Measurements from ENCODE around the gene CCRL2. TPM values are rescaled to one million over a fixed set of nuclear protein-coding genes. Genes with fewer than 3 reads are reported as not detected.
"Not testable (repeated sequence)": the region's sequence is repeated elsewhere in the genome, so short reads cannot be mapped to it uniquely, and the experiment has no call there.

The CCRL2 gene
- total and polyA plus RNA-seq, 2 donors (not counting 1 experiment from before 2014, with no cell fraction given) = 0.33 to 3.7 TPM

GRCh38 chr3:46423588-46423987 is 16.5 kb downstream of the CCRL2 start:
- H3K9me3 ChIP-seq (ENCODE audit: control insufficient read depth, insufficient read depth, low read depth, low read length) = no peaks in the 10 kb centered on the region
- no peaks in the 10 kb centered on the region for H3K36me3 ChIP-seq (ENCODE audit: control insufficient read depth, insufficient read depth, low read length)
- DNase-seq (ENCODE audit: low read depth in 2 of 2) = peak in 1 of 2 donors; percentile 56
- no peak for TF ChIP-seq EZH2 (IDR thresholded peaks at IDR 0.05; ENCODE audit: low read length, missing control alignments)
- TF ChIP-seq CTCF (conservative IDR thresholded peaks at IDR 0.05 in 1 of 2, IDR thresholded peaks at IDR 0.05 in 1 of 2; ENCODE audit: low read depth in 1 of 2, low read length in 2 of 2) = no peak
- H3K4me3 ChIP-seq (replicated peaks in 1 of 4; ENCODE audit: control extremely low read depth in 1 of 4, insufficient read depth in 1 of 4, low read depth in 3 of 4, low read length in 4 of 4) = no peak overlapping the region
- no peak overlapping the region for H3K27ac ChIP-seq (ENCODE audit: insufficient read depth, low read length)
- H3K27me3 ChIP-seq (ENCODE audit: control insufficient read depth, insufficient read depth, low read length) = no peaks in the 10 kb centered on the region
- no peak overlapping the region for H3K4me2 ChIP-seq (ENCODE audit: extremely low read depth, insufficient read depth, low read length)
- H2AFZ ChIP-seq (ENCODE audit: low read length) = no peak overlapping the region
- H3K9ac ChIP-seq (ENCODE audit: insufficient read depth, low read length) = no peak overlapping the region
- no peaks in the 10 kb centered on the region for H3K4me1 ChIP-seq (ENCODE audit: control insufficient read depth, extremely low read depth, insufficient read depth, low read length)
- no peaks in the 10 kb centered on the region for H4K20me1 ChIP-seq (ENCODE audit: control insufficient read depth, extremely low read depth, insufficient read depth, low read length)
- H3K79me2 ChIP-seq (ENCODE audit: control insufficient read depth, insufficient read depth, low read length) = no peaks in the 10 kb centered on the region

- H3K79me2 ChIP-seq (ENCODE audit: control insufficient read depth, insufficient read depth, low read length); H3K9me3 ChIP-seq (ENCODE audit: control insufficient read depth, insufficient read depth, low read depth, low read length); H3K27me3 ChIP-seq (ENCODE audit: control insufficient read depth, insufficient read depth, low read length); H3K4me2 ChIP-seq (ENCODE audit: extremely low read depth, insufficient read depth, low read length); H3K27ac ChIP-seq (ENCODE audit: insufficient read depth, low read length); H3K4me3 ChIP-seq (replicated peaks in 1 of 4; ENCODE audit: control extremely low read depth in 1 of 4, insufficient read depth in 1 of 4, low read depth in 3 of 4, low read length in 4 of 4); H3K36me3 ChIP-seq (ENCODE audit: control insufficient read depth, insufficient read depth, low read length); H2AFZ ChIP-seq (ENCODE audit: low read length); H4K20me1 ChIP-seq (ENCODE audit: control insufficient read depth, extremely low read depth, insufficient read depth, low read length); H3K4me1 ChIP-seq (ENCODE audit: control insufficient read depth, extremely low read depth, insufficient read depth, low read length); H3K9ac ChIP-seq (ENCODE audit: insufficient read depth, low read length): not testable (repeated sequence)
- DNase-seq (ENCODE audit: low read depth in 2 of 2) = peak in 1 of 2 donors; percentile 4
Observed at GRCh38 chr3:46426476-46426875, 19.4 kb downstream of the CCRL2 start.

- H3K4me3 ChIP-seq (replicated peaks in 1 of 4; ENCODE audit: control extremely low read depth in 1 of 4, insufficient read depth in 1 of 4, low read depth in 3 of 4, low read length in 4 of 4); H4K20me1 ChIP-seq (ENCODE audit: control insufficient read depth, extremely low read depth, insufficient read depth, low read length); H3K27ac ChIP-seq (ENCODE audit: insufficient read depth, low read length); H3K4me2 ChIP-seq (ENCODE audit: extremely low read depth, insufficient read depth, low read length); H3K79me2 ChIP-seq (ENCODE audit: control insufficient read depth, insufficient read depth, low read length); H3K9ac ChIP-seq (ENCODE audit: insufficient read depth, low read length); H2AFZ ChIP-seq (ENCODE audit: low read length); H3K27me3 ChIP-seq (ENCODE audit: control insufficient read depth, insufficient read depth, low read length); H3K36me3 ChIP-seq (ENCODE audit: control insufficient read depth, insufficient read depth, low read length); H3K4me1 ChIP-seq (ENCODE audit: control insufficient read depth, extremely low read depth, insufficient read depth, low read length); H3K9me3 ChIP-seq (ENCODE audit: control insufficient read depth, insufficient read depth, low read depth, low read length): not testable (repeated sequence)
- peak in 1 of 2 donors; percentile 26 for DNase-seq (ENCODE audit: low read depth in 2 of 2)
- TF ChIP-seq CTCF (conservative IDR thresholded peaks at IDR 0.05 in 1 of 2, IDR thresholded peaks at IDR 0.05 in 1 of 2; ENCODE audit: low read depth in 1 of 2, low read length in 2 of 2) = peak; percentile 17 to 23
Observed at GRCh38 chr3:46427404-46427803, 20.3 kb downstream of the CCRL2 start.
